Omental fat pad (tissue), 4 donors: Measurements from ENCODE around the gene GCNA. TPM values are rescaled to one million over a fixed set of nuclear protein-coding genes. Genes with fewer than 3 reads are reported as not detected.
A peak's percentile ranks its signal among the peaks of the same experiment; 100 is the strongest.

Experiments
- ATAC-seq: fragments of 150-250 bp; one replicate; pipeline ENCODE4 v1.9.1; 2016; ENCODE audit warnings: mild to moderate bottlenecking, moderate library complexity; ENCODE audit not compliant: low FRiP score
- DNase-seq: peaks from one replicate; pipeline ENCODE4 v3.0.0-alpha.2; 2019; ENCODE audit warnings: low spot score
- total RNA-seq, 4 donors: library from RNA; depleted of rRNA; stranded (reverse); fragments of >200 nt; gene quantifications; one replicate each; pipeline ENCODE4 v1.1.0, GENCODE V29; 2016
- TF ChIP-seq, protein P1 (sequence below), 3 donors: fragments of 450-650 bp; IDR thresholded peaks; one replicate each; pipeline ENCODE4 v1.5.1; 2016 to 2017; ENCODE audit warnings: antibody characterized with exemption in 3 of 3, mild to moderate bottlenecking in 3 of 3, moderate library complexity in 2 of 3

Gene GCNA, protein sequence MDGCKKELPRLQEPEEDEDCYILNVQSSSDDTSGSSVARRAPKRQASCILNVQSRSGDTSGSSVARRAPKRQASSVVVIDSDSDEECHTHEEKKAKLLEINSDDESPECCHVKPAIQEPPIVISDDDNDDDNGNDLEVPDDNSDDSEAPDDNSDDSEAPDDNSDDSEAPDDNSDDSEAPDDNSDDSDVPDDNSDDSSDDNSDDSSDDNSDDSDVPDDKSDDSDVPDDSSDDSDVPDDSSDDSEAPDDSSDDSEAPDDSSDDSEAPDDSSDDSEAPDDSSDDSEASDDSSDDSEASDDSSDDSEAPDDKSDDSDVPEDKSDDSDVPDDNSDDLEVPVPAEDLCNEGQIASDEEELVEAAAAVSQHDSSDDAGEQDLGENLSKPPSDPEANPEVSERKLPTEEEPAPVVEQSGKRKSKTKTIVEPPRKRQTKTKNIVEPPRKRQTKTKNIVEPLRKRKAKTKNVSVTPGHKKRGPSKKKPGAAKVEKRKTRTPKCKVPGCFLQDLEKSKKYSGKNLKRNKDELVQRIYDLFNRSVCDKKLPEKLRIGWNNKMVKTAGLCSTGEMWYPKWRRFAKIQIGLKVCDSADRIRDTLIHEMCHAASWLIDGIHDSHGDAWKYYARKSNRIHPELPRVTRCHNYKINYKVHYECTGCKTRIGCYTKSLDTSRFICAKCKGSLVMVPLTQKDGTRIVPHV
- 1 to 10 TPM; 2.8 to 6.3 (median 4.2) TPM for total RNA-seq

- ATAC-seq (no peak), DNase-seq (no peak)
- TF ChIP-seq, protein P1, sequence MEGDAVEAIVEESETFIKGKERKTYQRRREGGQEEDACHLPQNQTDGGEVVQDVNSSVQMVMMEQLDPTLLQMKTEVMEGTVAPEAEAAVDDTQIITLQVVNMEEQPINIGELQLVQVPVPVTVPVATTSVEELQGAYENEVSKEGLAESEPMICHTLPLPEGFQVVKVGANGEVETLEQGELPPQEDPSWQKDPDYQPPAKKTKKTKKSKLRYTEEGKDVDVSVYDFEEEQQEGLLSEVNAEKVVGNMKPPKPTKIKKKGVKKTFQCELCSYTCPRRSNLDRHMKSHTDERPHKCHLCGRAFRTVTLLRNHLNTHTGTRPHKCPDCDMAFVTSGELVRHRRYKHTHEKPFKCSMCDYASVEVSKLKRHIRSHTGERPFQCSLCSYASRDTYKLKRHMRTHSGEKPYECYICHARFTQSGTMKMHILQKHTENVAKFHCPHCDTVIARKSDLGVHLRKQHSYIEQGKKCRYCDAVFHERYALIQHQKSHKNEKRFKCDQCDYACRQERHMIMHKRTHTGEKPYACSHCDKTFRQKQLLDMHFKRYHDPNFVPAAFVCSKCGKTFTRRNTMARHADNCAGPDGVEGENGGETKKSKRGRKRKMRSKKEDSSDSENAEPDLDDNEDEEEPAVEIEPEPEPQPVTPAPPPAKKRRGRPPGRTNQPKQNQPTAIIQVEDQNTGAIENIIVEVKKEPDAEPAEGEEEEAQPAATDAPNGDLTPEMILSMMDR (IDR thresholded peaks at IDR 0.05) = no peak
Observed at GRCh38 chrX:71578253-71579135, at the start of gene GCNA. Gene GCNA (plus strand): TSS chrX:71578437. CDS start chrX:71580822, 2,385 bp downstream.

GRCh38 chrX:71532078-71532752 is 46.0 kb upstream of the GCNA start:
- DNase-seq (no peak), ATAC-seq (peak; percentile 44)
- TF ChIP-seq, protein P1 (IDR thresholded peaks at IDR 0.05) = no peak

DNA sequence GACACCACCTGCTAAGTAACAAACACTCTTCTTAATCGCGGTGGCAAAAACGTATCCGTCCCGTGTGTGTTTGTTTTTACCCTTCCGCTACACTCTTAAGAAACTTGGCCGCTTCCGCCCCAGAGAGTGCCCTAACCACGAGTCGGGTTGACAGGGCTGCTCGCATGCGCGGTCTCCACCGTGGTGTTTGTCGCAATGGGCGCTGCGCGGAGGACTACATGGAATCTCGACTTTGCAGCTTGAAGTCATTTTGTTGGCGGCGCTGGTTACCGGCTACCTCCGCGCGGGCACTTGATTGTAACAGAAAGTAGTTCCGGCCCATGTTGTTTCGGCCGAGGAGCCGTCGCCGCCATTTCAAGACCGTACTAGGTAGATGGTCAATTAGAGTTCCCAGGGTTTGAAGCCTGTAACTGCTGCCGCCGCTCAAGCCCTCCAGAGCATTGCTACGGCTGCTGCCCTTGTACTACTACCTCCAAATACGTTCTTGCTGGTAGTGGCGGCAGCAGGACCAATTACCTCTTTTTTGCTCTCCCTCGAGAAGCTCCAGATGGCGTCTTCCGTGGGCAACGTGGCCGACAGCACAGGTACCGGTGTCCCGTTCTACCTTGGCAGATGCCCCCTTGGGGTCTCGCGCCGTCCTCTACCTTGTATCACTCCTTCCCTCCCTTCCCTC is 45.3 kb upstream of the GCNA start, which contains the start of gene OGT:
OGT (plus strand) TSS at position 352 of the 673 bp plus-strand sequence; CDS start at position 548, 196 bp downstream.
- DNase-seq = peak; percentile 74
- ATAC-seq = peak; percentile 90

GRCh38 chrX:71533516-71533850 is 44.8 kb upstream of the GCNA start:
- no peak for DNase-seq
- TF ChIP-seq, protein P1 (IDR thresholded peaks at IDR 0.05) = no peak
- no peak for ATAC-seq

More for the DNA sequence above, 45.3 kb upstream of the GCNA start, which contains the start of gene OGT:
- TF ChIP-seq, protein P1 (IDR thresholded peaks at IDR 0.05) = no peak

DNA sequence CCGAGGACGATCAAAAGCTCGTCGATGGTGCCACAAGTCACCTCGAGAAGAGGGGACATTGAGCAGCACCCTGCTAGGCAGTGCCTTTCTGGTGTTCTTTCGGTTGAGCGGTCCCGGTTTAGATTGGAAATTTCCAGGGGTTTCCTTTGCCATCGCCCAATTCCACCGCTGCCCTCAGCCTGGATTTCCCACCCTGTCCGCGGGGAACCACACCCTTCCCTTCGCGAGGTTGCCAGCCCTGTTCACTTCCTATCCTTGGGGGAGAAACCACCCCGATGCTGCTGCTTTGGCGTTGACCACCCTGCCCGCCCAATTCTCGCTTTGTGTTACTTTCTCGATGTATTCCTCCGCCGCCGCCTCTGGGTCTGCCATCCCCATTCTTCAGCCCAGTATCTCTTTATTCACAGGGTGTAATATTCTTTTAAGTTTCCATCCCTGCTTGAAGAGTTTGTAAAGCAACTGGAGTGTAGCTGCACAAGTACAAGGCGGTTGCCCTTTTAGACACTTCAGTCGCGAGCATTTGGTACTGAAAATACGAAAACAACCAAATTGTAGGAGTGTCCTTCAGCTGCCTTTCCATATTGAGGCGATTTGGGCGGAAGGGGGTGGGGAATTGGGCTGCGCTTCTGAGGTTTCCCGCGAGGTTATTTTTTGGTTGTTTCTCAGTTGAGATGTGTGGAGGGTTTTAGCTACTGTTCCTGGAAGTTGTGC is 44.2 kb upstream of the GCNA start:
- TF ChIP-seq, protein P1 (IDR thresholded peaks at IDR 0.05) = no peak
- DNase-seq (no peak), ATAC-seq (no peak)
